Tibial artery (tissue), 4 donors: ENCODE results near the gene CRABP2.

Experiments
- DNase-seq, 2 donors: peaks; one replicate each; pipeline ENCODE4 v3.0.0-alpha.2; 2019
- H3K27ac ChIP-seq, 2 donors: fragments of 200-600 bp; sonication (generic) in 1 of 2; 1 replicate in 1 of 2; 2 replicates in 1 of 2; pipeline ENCODE4 v1.5.1; 2018 to 2019; ENCODE audit warnings: mild to moderate bottlenecking in 1 of 2
- H3K27me3 ChIP-seq, 2 donors: fragments of 200-600 bp; sonication (generic) in 1 of 2; one replicate each; pipeline versions ENCODE4 v1.5.1 to v1.6.0; 2016 to 2019
- H3K36me3 ChIP-seq, 3 donors: fragments of 200-600 bp; sonication (generic) in 2 of 3; one replicate each; pipeline ENCODE4 v1.5.1; 2016 to 2019; ENCODE audit warnings: mild to moderate bottlenecking in 2 of 3
- H3K4me1 ChIP-seq, 4 donors: fragments of 200-600 bp; sonication (generic) in 2 of 4; 1 replicate in 3 of 4; 2 replicates in 1 of 4; pipeline ENCODE4 v1.5.1; 2016 to 2019
- H3K4me3 ChIP-seq, 2 donors: fragments of 200-600 bp; sonication (generic) in 1 of 2; 1 replicate in 1 of 2; 2 replicates in 1 of 2; pipeline ENCODE4 v1.5.1; 2018 to 2019; ENCODE audit warnings: mild to moderate bottlenecking in 2 of 2
- H3K9me3 ChIP-seq, 3 donors: fragments of 200-600 bp; sonication (generic) in 1 of 3; one replicate each; pipeline ENCODE4 v1.5.1; 2016 to 2019
- CTCF ChIP-seq, 2 experiments: fragments of 200-600 bp in 1 of 2; fragments of 450-650 bp in 1 of 2; IDR thresholded peaks; one replicate each; pipeline ENCODE4 v1.5.1; 2017 to 2019; ENCODE audit warnings: antibody characterized with exemption in 2 of 2, mild to moderate bottlenecking in 1 of 2, moderate library complexity in 1 of 2
- intact Hi-C: fragments of 100-400 bp; cut with DNase I; formaldehyde crosslinking; loops from one replicate; pipeline ENCODE4 v1.15.0; 2023; ENCODE audit warnings: low total_unique reads

The CRABP2 gene

GRCh38 chr1:156691191-156691590 lies 14.2 kb downstream of the CRABP2 start:
- H3K27me3 ChIP-seq, result peaks cover 3 to 59% of the 10 kb centered on the region in 2 donors
- intact Hi-C loops, result no loop called here
- no peak for DNase-seq
- H3K4me1 ChIP-seq, result peaks cover 0 to 43% (median 11%) of the 10 kb centered on the region in 4 donors
- H3K9me3 ChIP-seq, result no peaks in the 10 kb centered on the region
- H3K36me3 ChIP-seq, result no peaks in the 10 kb centered on the region
- TF ChIP-seq CTCF (IDR thresholded peaks at IDR 0.05), result no peak
- H3K27ac ChIP-seq, result no peak overlapping the region
- H3K4me3 ChIP-seq, result no peak overlapping the region

GRCh38 chr1:156690675-156691036 lies 14.7 kb downstream of the CRABP2 start:
- no peak for TF ChIP-seq CTCF (IDR thresholded peaks at IDR 0.05)
- Histone ChIP-seq H3K9me3 (no peaks in the 10 kb centered on the region), H3K4me3 (no peak overlapping the region), H3K4me1 (peaks cover 0 to 43% (median 11%) of the 10 kb centered on the region in 4 donors), H3K27me3 (peaks cover 3 to 64% of the 10 kb centered on the region in 2 donors), H3K36me3 (no peaks in the 10 kb centered on the region), H3K27ac (no peak overlapping the region)
- intact Hi-C loops, result no loop called here
- DNase-seq, result no peak

- intact Hi-C loops, result no loop called here
- DNase-seq, result no peak
Observed at GRCh38 chr1:156689953-156690674, 15.3 kb downstream of the CRABP2 start.

GRCh38 chr1:156689035-156689952 lies 16.1 kb downstream of the CRABP2 start:
- peak; percentile 74 to 84 for DNase-seq
- Histone ChIP-seq H3K27ac (no peak overlapping the region), H3K4me1 (peaks cover 0 to 43% (median 11%) of the 10 kb centered on the region in 4 donors), H3K4me3 (no peak overlapping the region), H3K27me3 (peaks cover 3 to 71% of the 10 kb centered on the region in 2 donors), H3K9me3 (no peaks in the 10 kb centered on the region), H3K36me3 (no peaks in the 10 kb centered on the region)
- peak; percentile 94 for TF ChIP-seq CTCF (IDR thresholded peaks at IDR 0.05)
- intact Hi-C loops, result no loop called here

More at GRCh38 chr1:156689953-156690674, 15.3 kb downstream of the CRABP2 start:
- TF ChIP-seq CTCF (IDR thresholded peaks at IDR 0.05), result no peak
- H3K36me3 ChIP-seq, result no peaks in the 10 kb centered on the region
- no peak overlapping the region for H3K4me3 ChIP-seq
- H3K27ac ChIP-seq, result no peak overlapping the region
- H3K27me3 ChIP-seq, result peaks cover 3 to 67% of the 10 kb centered on the region in 2 donors
- H3K9me3 ChIP-seq, result no peaks in the 10 kb centered on the region
- H3K4me1 ChIP-seq, result peaks cover 0 to 43% (median 11%) of the 10 kb centered on the region in 4 donors

GRCh38 chr1:156684227-156684782 lies 21.1 kb downstream of the CRABP2 start:
- peaks cover 0 to 69% of the 10 kb centered on the region in 2 donors for H3K27me3 ChIP-seq
- no peak for TF ChIP-seq CTCF (IDR thresholded peaks at IDR 0.05)
- no peaks in the 10 kb centered on the region for H3K36me3 ChIP-seq
- H3K4me1 ChIP-seq, result peaks cover 0 to 7% (median 4%) of the 10 kb centered on the region in 4 donors
- H3K27ac ChIP-seq, result no peak overlapping the region
- DNase-seq, result no peak
- H3K9me3 ChIP-seq, result no peaks in the 10 kb centered on the region
- H3K4me3 ChIP-seq, result no peak overlapping the region
- intact Hi-C loops, result loop anchor here (2.0 kb wide), 1 partner anchor 58 kb away; no protein-coding TSS in a partner anchor
